Epithelial cell of proximal tubule (primary cell): ENCODE results near the gene BFSP2. TPM values are rescaled to one million over a fixed set of nuclear protein-coding genes. Genes with fewer than 3 reads are reported as not detected.

Experiments
- DNase-seq: peaks from one replicate; pipeline ENCODE4 v3.0.0-alpha.2; 2011; ENCODE audit warnings: low read depth
- H3K4me3 ChIP-seq: 2 replicates; pipeline ENCODE4 v1.5.1; 2011; ENCODE audit warnings: low read depth, mild to moderate bottlenecking, low read length
- total RNA-seq: library from RNA; depleted of rRNA; stranded (reverse); fragments of >200 nt; gene quantifications from 2 replicates; pipeline ENCODE4 v1.2.3, GENCODE V29; 2015
- TF ChIP-seq, protein P1 (sequence below): conservative IDR thresholded peaks from 2 replicates; pipeline ENCODE4 v1.5.1; 2012; ENCODE audit warnings: low read depth, mild to moderate bottlenecking, low read length

Gene BFSP2
- total RNA-seq, 1 donor from 2014 or later = not detected

DNA sequence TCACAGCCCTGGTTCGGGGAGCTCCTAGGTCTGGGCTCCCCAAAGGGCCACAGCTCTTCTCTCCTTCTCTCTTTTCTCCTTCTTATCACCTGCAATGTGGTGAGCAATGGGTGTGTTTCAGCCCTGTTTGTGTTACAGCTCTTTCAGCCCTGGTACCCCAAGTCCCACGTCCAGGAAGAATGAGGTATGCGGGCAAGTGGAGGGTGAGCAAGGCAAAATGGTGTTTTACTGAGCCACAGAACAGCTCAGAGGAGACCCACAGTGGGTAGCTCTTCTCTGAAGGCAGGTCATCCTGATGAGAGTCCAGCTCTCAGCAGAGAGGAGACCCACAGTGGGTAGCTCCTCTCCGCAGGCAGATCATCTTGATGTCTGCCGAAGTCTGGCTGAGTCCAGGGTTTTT lies 86.8 kb downstream of the BFSP2 start:
- DNase-seq = no peak
- H3K4me3 ChIP-seq = no peak overlapping the region
- TF ChIP-seq, protein P1, sequence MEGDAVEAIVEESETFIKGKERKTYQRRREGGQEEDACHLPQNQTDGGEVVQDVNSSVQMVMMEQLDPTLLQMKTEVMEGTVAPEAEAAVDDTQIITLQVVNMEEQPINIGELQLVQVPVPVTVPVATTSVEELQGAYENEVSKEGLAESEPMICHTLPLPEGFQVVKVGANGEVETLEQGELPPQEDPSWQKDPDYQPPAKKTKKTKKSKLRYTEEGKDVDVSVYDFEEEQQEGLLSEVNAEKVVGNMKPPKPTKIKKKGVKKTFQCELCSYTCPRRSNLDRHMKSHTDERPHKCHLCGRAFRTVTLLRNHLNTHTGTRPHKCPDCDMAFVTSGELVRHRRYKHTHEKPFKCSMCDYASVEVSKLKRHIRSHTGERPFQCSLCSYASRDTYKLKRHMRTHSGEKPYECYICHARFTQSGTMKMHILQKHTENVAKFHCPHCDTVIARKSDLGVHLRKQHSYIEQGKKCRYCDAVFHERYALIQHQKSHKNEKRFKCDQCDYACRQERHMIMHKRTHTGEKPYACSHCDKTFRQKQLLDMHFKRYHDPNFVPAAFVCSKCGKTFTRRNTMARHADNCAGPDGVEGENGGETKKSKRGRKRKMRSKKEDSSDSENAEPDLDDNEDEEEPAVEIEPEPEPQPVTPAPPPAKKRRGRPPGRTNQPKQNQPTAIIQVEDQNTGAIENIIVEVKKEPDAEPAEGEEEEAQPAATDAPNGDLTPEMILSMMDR = no peak

DNA sequence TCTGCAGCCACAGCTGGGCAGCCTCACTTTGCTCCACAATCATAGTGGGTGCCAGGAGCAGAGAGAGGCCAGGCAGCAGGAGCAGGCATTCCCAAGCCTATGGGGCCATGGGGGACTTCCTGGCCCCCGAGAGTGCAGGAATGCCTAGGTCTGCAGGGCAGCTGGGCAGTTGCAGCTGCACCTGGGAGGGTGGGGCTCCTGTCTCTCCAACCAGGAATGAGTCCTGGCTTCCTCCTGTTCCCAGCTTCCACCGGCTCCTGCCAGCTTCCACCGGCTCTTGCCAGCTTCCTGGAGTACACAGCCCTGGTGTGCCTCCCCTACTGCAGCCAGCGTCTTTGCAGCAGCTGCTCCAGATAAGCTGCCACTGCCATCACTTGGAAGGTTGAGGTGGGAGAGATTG lies 87.3 kb downstream of the BFSP2 start:
- H3K4me3 ChIP-seq = no peak overlapping the region
- DNase-seq = no peak
- TF ChIP-seq, protein P1 = no peak

DNA sequence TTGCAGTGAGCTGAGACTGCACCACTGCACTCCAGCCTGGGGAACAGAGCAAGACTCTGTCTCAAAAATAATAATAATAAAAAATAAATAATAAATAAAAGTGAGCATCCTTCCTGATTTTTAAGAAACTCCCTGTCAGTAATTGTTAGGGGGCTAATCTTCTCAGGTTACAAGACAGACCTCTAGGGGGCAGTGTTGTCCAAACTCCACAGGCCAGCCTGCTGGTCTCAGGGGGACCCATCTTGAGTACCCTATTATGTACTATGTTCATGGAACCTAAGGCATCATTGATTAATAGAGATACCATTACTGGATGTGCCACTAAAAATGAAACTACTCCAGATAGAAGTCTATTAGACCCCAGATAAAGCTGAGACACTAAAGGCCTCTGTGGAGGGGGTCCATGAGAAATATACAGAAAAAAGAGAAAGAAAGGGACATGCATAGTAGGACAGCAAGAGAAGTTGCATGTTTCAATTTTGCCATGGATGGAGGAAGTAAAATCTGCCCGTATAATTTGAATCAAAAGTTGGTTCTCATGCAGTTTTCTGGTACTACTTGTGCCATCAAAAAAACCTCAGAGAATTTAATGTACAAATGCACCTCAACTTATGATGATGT lies 88.2 kb downstream of the BFSP2 start:
- no peak overlapping the region for H3K4me3 ChIP-seq
- no peak for DNase-seq
- TF ChIP-seq, protein P1 = peak; percentile 66

DNA sequence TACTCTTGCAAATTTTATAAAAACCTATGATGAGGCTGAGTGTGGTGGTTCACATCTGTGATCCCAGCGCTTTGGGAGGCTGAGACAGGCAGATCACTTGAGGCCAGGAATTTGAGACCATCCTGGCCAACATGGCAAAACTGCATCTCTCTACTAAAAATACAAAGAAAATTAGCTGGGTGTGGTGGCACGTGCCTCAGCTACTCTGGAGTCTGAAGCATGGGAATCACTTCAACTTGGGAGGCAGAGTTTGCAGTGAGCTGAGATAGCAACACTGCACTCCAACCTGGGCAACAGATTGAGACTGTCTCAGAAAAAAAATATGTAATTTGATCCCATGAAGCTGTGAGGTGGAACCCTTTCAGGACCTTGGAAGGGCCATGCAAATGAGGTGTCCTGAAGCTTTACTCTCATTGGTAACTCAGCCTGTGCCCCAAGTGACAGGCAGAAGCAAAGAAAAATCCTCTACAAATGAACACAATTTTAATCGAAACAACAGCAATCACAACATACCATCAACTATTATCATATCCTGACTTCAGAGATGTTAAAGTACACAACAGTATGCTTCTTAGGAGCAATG lies 89.0 kb downstream of the BFSP2 start:
- peak; percentile 29 for DNase-seq
- TF ChIP-seq, protein P1 = no peak
- no peak overlapping the region for H3K4me3 ChIP-seq

DNA sequence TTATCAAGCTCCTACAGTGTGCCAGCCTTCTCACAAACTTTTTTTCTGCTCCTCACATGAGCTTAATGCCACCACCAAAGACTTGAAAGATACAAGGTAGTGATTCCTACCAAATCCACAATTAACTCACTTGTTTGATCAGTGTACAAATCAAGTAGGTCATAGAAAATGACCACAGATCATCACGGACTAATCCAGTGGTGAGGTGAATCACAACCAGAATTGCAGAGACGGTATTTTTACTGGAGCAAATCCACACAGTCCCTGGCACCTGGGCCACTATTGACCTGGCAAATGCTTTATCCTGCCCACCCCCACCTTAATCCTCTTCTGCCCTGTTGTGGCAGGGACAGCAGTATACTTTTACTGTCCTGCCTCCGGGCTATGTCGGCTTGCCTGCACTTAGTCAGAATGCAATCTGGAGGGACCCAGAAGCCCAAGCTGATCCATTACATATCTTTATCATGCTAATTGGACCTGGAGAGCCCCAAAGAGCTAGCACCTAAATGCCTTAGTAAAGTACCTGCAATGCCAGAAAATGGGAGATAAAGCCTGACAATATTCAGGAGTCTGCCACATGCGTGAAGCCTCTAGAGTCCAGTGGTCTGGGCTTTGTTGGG lies 89.7 kb downstream of the BFSP2 start:
- H3K4me3 ChIP-seq = no peak overlapping the region
- no peak for DNase-seq
- TF ChIP-seq, protein P1 = no peak

DNA sequence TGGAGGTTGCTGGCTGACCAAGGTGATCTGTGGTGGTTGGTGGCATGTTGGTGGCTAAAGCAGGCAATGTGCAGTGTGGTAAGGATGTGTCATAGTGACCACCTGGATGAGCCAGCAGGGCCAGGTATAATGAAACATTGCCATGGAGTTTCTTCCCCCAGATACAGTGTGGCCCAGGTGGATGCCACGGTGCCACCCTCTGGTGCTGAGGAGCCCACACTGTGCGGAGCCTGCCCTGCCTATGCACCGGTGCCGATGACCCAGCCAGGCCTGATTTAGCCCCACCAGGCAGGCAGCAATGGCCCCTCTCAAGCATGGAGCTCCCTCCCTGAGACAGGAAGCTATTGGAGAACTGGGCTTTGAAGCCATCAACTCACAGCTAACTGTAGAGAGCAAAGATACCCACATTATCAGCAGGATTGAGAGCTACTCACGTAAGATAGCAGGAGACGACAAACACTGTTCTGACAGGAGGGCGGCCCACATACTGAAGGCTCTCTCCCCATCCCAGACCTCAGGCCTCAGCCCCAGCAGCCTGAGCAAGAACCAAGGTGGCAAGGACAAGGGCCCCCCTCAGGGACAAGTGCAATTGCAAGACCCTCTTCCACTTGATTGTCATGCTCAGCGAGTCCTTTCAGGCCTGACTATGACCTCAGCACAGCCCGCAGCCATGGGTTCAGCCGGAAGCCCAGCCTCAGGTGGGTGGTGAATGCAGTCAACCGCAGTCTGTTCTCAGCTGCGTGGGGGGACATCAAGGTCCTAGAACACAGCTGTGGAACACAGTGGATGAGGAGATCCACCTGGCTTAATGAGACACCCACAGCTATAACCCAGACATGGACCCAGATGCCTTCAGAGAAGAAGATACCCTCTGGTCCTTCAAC lies 90.9 kb downstream of the BFSP2 start:
- H3K4me3 ChIP-seq = no peak overlapping the region
- TF ChIP-seq, protein P1 = no peak
- no peak for DNase-seq
